Right atrium auricular region (tissue), 2 donors: ENCODE measurements around the gene CNIH1. TPM values are rescaled to one million over a fixed set of nuclear protein-coding genes. Genes with fewer than 3 reads are reported as not detected.
A peak's percentile ranks its signal among the peaks of the same experiment; 100 is the strongest.
"Not testable (repeated sequence)": the region's sequence is repeated elsewhere in the genome, so short reads cannot be mapped to it uniquely, and the experiment has no call there.

Source experiments
- DNase-seq: peaks from one replicate; pipeline ENCODE4 v3.0.0-alpha.2; 2019; ENCODE audit warnings: low spot score
- H3K27ac ChIP-seq, 2 donors: fragments of 200-600 bp; sonication (generic); 1 replicate in 1 of 2; 2 replicates in 1 of 2; pipeline ENCODE4 v1.5.1; 2016 to 2019
- H3K27me3 ChIP-seq, 2 donors: fragments of 200-600 bp; sonication (generic); one replicate each; pipeline versions ENCODE4 v1.5.1 to v1.6.0; 2017 to 2019
- H3K36me3 ChIP-seq: fragments of 200-600 bp; sonication (generic); one replicate; pipeline ENCODE4 v1.5.1; 2016
- H3K4me1 ChIP-seq, 2 donors: fragments of 200-600 bp; sonication (generic); one replicate each; pipeline versions ENCODE4 v1.5.1 to v1.6.0; 2017 to 2019
- H3K4me3 ChIP-seq, 2 donors: fragments of 200-600 bp; sonication (generic); 1 replicate in 1 of 2; 2 replicates in 1 of 2; pipeline ENCODE4 v1.5.1; 2017 to 2019; ENCODE audit warnings: mild to moderate bottlenecking in 1 of 2, moderate library complexity in 1 of 2
- H3K9me3 ChIP-seq, 2 donors: fragments of 200-600 bp; sonication (generic); one replicate each; pipeline ENCODE4 v1.5.1; 2019
- CTCF ChIP-seq, 2 donors: fragments of 200-600 bp; sonication (generic); IDR thresholded peaks; one replicate each; pipeline ENCODE4 v1.5.1; 2019; ENCODE audit warnings: antibody characterized with exemption in 2 of 2
- total RNA-seq, 2 donors: library from RNA; depleted of rRNA; stranded (reverse); fragments of >200 nt; gene quantifications; one replicate each; pipeline ENCODE4 v1.1.0, GENCODE V29; 2016

Gene CNIH1
- total RNA-seq, 2 donors from 2014 or later: 132 to 134 TPM

- H3K4me3 ChIP-seq: no peak overlapping the region
- peaks cover 0 to 19% of the 10 kb centered on the region in 2 donors for H3K4me1 ChIP-seq
- no peak for DNase-seq
- no peak overlapping the region for H3K27ac ChIP-seq
- H3K9me3 ChIP-seq: no peaks in the 10 kb centered on the region
- H3K36me3 ChIP-seq: no peaks in the 10 kb centered on the region
- no peak for TF ChIP-seq CTCF (IDR thresholded peaks at IDR 0.05)
- no peaks in the 10 kb centered on the region for H3K27me3 ChIP-seq
Observed at GRCh38 chr14:54443981-54444380, 2.8 kb upstream of the CNIH1 start.

GRCh38 chr14:54442961-54443360 lies 1.8 kb upstream of the CNIH1 start:
- not testable (repeated sequence) for DNase-seq, H3K36me3 ChIP-seq, H3K27me3 ChIP-seq, H3K9me3 ChIP-seq, H3K27ac ChIP-seq, H3K4me3 ChIP-seq
- H3K4me1 ChIP-seq: peaks cover 0 to 23% of the 10 kb centered on the region in 2 donors

GRCh38 chr14:54440476-54440872 lies 700 bp downstream of the CNIH1 start:
- no peaks in the 10 kb centered on the region for H3K27me3 ChIP-seq
- no peak for DNase-seq
- TF ChIP-seq CTCF (IDR thresholded peaks at IDR 0.05): no peak
- H3K27ac ChIP-seq: peak overlapping the region; percentile 83 to 85
- no peaks in the 10 kb centered on the region for H3K9me3 ChIP-seq
- H3K4me1 ChIP-seq: peaks cover 0 to 32% of the 10 kb centered on the region in 2 donors
- H3K4me3 ChIP-seq: peak overlapping the region; percentile 67 to 72
- no peaks in the 10 kb centered on the region for H3K36me3 ChIP-seq

GRCh38 chr14:54440037-54440436 lies 1.1 kb downstream of the CNIH1 start:
- no peak for TF ChIP-seq CTCF (IDR thresholded peaks at IDR 0.05)
- peak overlapping the region; percentile 83 to 85 for H3K27ac ChIP-seq
- peak overlapping the region; percentile 67 to 72 for H3K4me3 ChIP-seq
- peaks cover 0 to 37% of the 10 kb centered on the region in 2 donors for H3K4me1 ChIP-seq
- H3K36me3 ChIP-seq: no peaks in the 10 kb centered on the region
- DNase-seq: no peak
- no peaks in the 10 kb centered on the region for H3K9me3 ChIP-seq
- no peaks in the 10 kb centered on the region for H3K27me3 ChIP-seq

GRCh38 chr14:54438703-54439102 lies 2.5 kb downstream of the CNIH1 start:
- no peak for TF ChIP-seq CTCF (IDR thresholded peaks at IDR 0.05)
- peaks cover 0 to 38% of the 10 kb centered on the region in 2 donors for H3K4me1 ChIP-seq
- no peak for DNase-seq

GRCh38 chr14:54437954-54438353 lies 3.2 kb downstream of the CNIH1 start:
- H3K4me1 ChIP-seq: peaks cover 0 to 38% of the 10 kb centered on the region in 2 donors
- not testable (repeated sequence) for H3K4me3 ChIP-seq, H3K9me3 ChIP-seq, H3K27me3 ChIP-seq, DNase-seq, H3K36me3 ChIP-seq, H3K27ac ChIP-seq

More at GRCh38 chr14:54438703-54439102, 2.5 kb downstream of the CNIH1 start:
- H3K27ac ChIP-seq: no peak overlapping the region
- no peak overlapping the region for H3K4me3 ChIP-seq
- no peaks in the 10 kb centered on the region for H3K9me3 ChIP-seq
- H3K27me3 ChIP-seq: no peaks in the 10 kb centered on the region
- H3K36me3 ChIP-seq: no peaks in the 10 kb centered on the region

GRCh38 chr14:54435500-54435981 lies 5.6 kb downstream of the CNIH1 start:
- Histone ChIP-seq H3K4me3 (no peak overlapping the region), H3K9me3 (no peaks in the 10 kb centered on the region), H3K4me1 (peaks cover 0 to 43% of the 10 kb centered on the region in 2 donors), H3K27me3 (no peaks in the 10 kb centered on the region), H3K36me3 (no peaks in the 10 kb centered on the region), H3K27ac (peak overlapping the region; percentile 8 to 42)
- TF ChIP-seq CTCF (IDR thresholded peaks at IDR 0.05): no peak
- DNase-seq: no peak
